ENCODE results near the gene CSGALNACT2.

- TF ChIP-seq CTCF (IDR thresholded peaks at IDR 0.05; ENCODE audit: low read depth, low read length) (no peak), EZH2phosphoT487 (IDR thresholded peaks at IDR 0.05; ENCODE audit: low read depth) (no peak)
These were observed 9.1 kb upstream of the CSGALNACT2 start for GRCh38 chr10:43128958-43129706.

Data from OCI-LY3 (cell line).